Common myeloid progenitor, CD34-positive (primary cell): ENCODE data around the gene ZNF578.
"Not testable (repeated sequence)": the region's sequence is repeated elsewhere in the genome, so short reads cannot be mapped to it uniquely, and the experiment has no call there.

ENCODE experiments used
- CTCF ChIA-PET: fragments of 350-600 bp; sonication (Branson Sonifier 250); formaldehyde crosslinking; loops from one replicate; lab custom pipeline; 2021; ENCODE audit warnings: antibody characterized with exemption; lab: Charles Lee
- POLR2A ChIA-PET: fragments of 350-600 bp; sonication (Branson Sonifier 250); formaldehyde crosslinking; loops from one replicate; lab custom pipeline; 2021; ENCODE audit warnings: antibody characterized with exemption; lab: Charles Lee
- DNase-seq, 3 donors: peaks; one replicate each; pipeline versions ENCODE4 v3.0.0 to v3.0.0-alpha.2; 2013
- H3K27ac ChIP-seq, 2 experiments: 1 replicate in 1 of 2; 2 replicates in 1 of 2; pipeline ENCODE4 v1.7.0; 2013; ENCODE audit warnings: inconsistent platforms in 2 of 2, low read length in 2 of 2, mild to moderate bottlenecking in 2 of 2, low read depth in 1 of 2, moderate library complexity in 1 of 2; ENCODE audit not compliant: severe bottlenecking in 2 of 2, insufficient read depth in 1 of 2, poor library complexity in 1 of 2
- H3K27me3 ChIP-seq, 5 experiments: replicated peaks in 2 of 5; 1 replicate in 3 of 5; 2 replicates in 2 of 5; pipeline versions ENCODE4 v1.6.1 to v1.7.0; 2013; ENCODE audit warnings: low read length in 4 of 5, mild to moderate bottlenecking in 2 of 5, moderate library complexity in 2 of 5, inconsistent platforms in 1 of 5; ENCODE audit not compliant: insufficient read depth in 5 of 5, control insufficient read depth in 4 of 5
- H3K36me3 ChIP-seq, 4 experiments: 1 replicate in 2 of 4; 2 replicates in 2 of 4; pipeline versions ENCODE4 v1.6.1 to v1.7.0; 2013; ENCODE audit warnings: low read length in 3 of 4, control low read depth in 1 of 4, mild to moderate bottlenecking in 1 of 4; ENCODE audit not compliant: control insufficient read depth in 4 of 4, insufficient read depth in 4 of 4
- H3K4me1 ChIP-seq, 4 experiments: 1 replicate in 3 of 4; 2 replicates in 1 of 4; pipeline versions ENCODE4 v1.6.1 to v1.7.1; 2013; ENCODE audit warnings: low read length in 3 of 4, mild to moderate bottlenecking in 3 of 4, control low read depth in 1 of 4, inconsistent platforms in 1 of 4, moderate library complexity in 1 of 4; ENCODE audit not compliant: control insufficient read depth in 4 of 4, insufficient read depth in 4 of 4; ENCODE audit errors: control extremely low read depth in 1 of 4
- H3K4me3 ChIP-seq, 7 experiments: 1 replicate in 4 of 7; 2 replicates in 3 of 7; pipeline versions ENCODE4 v1.5.1 to v1.7.0; 2013; ENCODE audit warnings: mild to moderate bottlenecking in 7 of 7, low read length in 6 of 7, moderate library complexity in 6 of 7, inconsistent platforms in 2 of 7, low read depth in 2 of 7, control low read depth in 1 of 7; ENCODE audit not compliant: insufficient read depth in 4 of 7, control insufficient read depth in 1 of 7; ENCODE audit errors: extremely low read depth in 1 of 7
- H3K9me3 ChIP-seq, 5 experiments: 1 replicate in 4 of 5; 2 replicates in 1 of 5; pipeline versions ENCODE4 v1.6.1 to v1.7.1; 2013; ENCODE audit warnings: low read length in 4 of 5, mild to moderate bottlenecking in 2 of 5, inconsistent platforms in 1 of 5, low read depth in 1 of 5, moderate library complexity in 1 of 5; ENCODE audit not compliant: control insufficient read depth in 4 of 5, insufficient read depth in 2 of 5; ENCODE audit errors: control extremely low read depth in 1 of 5
- WGBS: methylation state at CpG from one replicate; pipeline ENCODE4 v1.1.5; 2013; ENCODE audit not compliant: insufficient coverage; 5-methylcytosine and 5-hydroxymethylcytosine counted together

ZNF578 gene

GRCh38 chr19:52558732-52559445 is 105.5 kb downstream of the ZNF578 start:
- DNase-seq, H3K27me3 ChIP-seq, POLR2A ChIA-PET, H3K4me1 ChIP-seq, CTCF ChIA-PET, H3K27ac ChIP-seq: not testable (repeated sequence)
- Histone ChIP-seq H3K36me3 (peaks cover 20 to 80% (median 45%) of the 10 kb centered on the region in 4 experiments), H3K4me3 (peak overlapping the region in 1 of 7 experiments; percentile 13), H3K9me3 (peaks cover 24 to 87% (median 68%) of the 10 kb centered on the region in 5 experiments)
- WGBS, result 100% methylated on average over 2 of the region's 5 CpGs

DNA sequence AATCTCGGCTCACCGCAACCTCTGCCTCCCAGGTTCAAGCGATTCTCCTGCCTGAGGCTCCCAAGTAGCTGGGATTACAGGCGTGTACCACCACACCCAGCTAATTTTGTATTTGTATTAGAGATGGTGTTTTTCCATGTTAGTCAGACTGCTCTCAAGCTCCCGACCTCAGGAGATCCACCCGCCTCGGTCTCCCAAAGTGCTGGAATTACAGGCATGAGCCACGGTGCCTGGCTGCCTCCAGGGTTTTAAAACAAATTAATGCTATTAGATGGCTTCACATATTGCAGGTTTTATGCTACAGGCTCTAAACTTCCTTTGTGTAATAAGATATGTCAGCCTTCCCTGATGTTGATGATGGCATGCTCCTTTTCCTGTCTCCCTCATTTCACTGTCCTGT is 108.3 kb downstream of the ZNF578 start:
- H3K9me3 ChIP-seq, result peaks cover 11 to 79% (median 61%) of the 10 kb centered on the region in 5 experiments
- DNase-seq, POLR2A ChIA-PET, H3K4me3 ChIP-seq, CTCF ChIA-PET, H3K27ac ChIP-seq, H3K4me1 ChIP-seq, H3K27me3 ChIP-seq: not testable (repeated sequence)
- WGBS, result 100% methylated on average over 4 of the region's 8 CpGs
- H3K36me3 ChIP-seq, result peaks cover 8 to 69% (median 35%) of the 10 kb centered on the region in 4 experiments
